GM15510 (cell line): ENCODE results near the gene NLRP6.

Experiments used
- POLR2A ChIP-seq: IDR thresholded peaks from 3 replicates; pipeline ENCODE4 v1.6.1; 2011; ENCODE audit warnings: borderline replicate concordance; ENCODE audit not compliant: insufficient read length; ENCODE audit errors: extremely low read depth

NLRP6 gene

DNA sequence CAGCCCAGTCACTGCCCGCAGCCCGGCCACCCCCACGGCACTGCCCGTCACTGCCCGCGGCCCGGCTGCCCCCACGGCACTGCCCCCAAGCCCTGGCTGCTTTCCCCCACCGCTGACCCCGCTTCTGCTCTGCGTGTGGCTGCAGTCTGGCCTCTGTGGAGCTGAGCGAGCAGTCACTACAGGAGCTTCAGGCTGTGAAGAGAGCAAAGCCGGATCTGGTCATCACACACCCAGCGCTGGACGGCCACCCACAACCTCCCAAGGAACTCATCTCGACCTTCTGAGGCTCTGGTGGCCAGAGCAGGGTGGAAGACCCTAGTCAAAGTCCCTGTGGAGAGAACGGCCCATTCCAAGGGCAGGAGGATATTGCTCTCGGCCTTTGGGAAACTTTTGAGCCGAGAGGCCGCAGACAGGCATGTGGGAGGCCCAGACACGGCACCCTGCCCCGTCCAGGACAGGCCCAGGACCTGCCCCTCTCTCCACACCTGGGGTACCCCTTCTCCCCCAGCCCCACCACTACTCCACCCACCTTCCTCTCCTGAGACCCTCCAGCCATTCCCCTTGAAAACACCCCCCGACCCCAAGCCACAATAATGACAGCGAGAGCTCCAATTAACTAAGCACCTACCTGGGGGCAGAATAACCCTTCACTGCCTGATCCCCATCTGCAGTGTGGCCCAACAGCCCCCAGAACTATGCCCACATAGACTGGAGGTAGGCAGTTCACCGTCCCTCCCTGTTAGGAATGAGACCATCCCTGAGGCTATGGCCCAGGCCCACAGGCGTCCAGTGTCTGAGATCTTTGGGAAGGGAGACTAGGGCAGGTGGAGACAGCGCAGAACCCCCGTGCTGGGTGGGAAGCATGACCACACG is 7.0 kb downstream of the NLRP6 start:
- no peak for TF ChIP-seq POLR2A

DNA sequence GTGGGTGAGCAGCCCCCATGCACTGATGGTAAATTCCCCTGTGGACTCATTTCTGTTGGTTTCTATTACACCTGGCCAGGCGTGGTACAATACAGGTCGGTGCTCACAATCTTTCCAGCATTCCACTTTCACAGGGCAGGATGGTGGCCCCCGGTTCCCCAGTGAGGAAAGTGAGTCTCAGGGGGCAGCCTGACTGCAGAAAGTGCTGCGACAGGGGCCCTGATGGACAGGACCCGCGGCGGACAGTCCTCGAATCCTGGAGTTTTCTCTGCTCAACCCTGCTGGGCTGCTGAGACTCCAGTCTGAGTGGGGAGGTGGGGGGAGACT is 7.7 kb downstream of the NLRP6 start:
- no peak for TF ChIP-seq POLR2A

DNA sequence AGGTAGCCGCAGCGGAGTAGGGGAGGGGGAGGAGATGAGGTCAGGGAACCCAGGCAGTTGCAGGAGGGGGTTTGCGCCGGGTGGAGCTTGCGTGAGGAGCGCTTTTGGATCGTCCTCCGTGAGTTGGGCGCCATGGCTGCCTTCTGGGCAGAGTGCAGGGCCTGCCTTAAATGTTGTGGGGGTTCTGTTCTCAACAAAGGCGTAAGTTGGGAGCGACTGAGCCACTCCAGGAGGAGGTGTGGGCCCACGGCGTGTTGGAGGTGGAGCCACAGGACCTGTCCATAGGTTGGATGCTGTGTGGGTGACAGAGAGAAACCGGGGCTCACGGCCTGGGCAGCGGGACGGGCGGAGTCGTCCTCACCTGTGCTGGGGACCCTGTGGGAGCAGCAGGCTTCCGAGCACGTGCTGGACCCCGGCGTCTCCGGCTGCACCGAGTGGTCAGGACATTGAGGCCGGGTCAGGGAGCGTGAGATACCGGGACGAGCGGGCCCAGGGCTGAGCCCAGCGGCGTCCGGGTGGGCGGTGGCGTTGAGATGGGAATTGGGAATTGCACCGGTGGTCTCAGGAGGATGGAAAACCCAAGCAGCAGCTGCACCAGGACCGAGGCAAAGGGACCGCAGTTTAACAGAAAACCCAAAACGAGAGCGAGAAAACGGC is 9.7 kb downstream of the NLRP6 start:
- no peak for TF ChIP-seq POLR2A

DNA sequence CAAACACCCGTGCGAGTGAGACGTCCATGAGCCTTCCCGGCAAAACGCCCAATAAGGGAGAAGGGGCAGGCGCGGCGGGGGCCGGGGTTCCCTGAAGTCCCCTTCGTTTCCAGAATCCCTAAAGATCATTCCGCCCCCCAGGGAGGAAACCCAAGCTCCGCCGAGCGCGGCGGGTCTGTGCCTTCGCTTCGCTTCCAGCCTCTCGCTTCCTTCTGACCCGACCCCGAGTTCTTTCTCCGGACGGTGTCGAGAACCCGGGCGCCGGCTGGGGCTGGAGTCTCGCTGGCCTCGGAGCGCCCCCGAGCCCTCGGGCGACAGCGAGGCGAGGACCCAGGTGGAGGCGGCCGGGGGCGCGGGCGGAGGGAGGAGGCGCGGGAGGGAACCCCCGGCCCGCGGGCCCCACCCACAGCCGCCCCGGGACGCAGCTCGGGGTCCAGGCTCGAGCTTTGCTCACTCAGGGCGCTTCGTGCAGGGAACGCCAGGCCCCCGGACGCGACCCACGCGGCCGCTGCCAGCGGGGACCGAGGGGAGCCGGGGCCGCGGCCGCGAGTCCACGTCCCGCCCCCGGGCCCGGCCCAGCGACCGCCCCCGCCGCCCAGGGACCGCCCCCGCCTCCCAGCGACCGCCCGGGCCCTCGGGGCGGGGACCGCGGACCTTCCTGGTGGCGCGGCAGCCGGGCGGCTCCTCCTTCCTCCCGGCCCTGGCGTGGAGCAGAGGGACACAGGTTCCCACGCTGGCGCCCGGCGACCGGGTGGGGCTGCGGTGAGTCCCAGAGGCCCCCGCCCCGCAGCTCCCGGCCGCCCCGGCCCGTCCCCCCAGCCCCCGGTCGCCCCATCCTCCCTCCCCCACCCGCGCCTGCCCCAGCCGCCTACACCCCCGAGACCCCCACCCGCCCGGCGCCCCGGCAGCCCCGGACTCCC is 10.5 kb downstream of the NLRP6 start, which contains the start of gene PGGHG:
Gene PGGHG, plus strand, starts transcription at position 649 of the 920 bp plus-strand sequence. CDS start 691 bp downstream, outside the sequence.
- peak; percentile 68 for TF ChIP-seq POLR2A

DNA sequence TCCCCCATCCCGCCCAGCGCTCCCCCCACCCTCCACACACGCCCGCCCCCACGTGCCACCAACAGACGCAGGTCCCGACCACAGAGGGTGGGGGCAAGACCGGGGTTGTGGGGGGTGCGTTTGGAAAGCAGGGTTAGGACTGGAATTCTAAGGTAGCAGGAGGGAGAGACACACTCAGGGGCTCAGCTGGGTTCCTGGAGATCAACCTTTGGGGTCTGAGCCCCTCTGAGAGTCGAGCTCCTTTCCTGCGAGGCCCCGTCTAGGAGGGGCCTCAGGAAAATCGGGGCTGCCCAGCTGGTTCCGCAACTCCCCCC is 11.1 kb downstream of the NLRP6 start:
- no peak for TF ChIP-seq POLR2A

DNA sequence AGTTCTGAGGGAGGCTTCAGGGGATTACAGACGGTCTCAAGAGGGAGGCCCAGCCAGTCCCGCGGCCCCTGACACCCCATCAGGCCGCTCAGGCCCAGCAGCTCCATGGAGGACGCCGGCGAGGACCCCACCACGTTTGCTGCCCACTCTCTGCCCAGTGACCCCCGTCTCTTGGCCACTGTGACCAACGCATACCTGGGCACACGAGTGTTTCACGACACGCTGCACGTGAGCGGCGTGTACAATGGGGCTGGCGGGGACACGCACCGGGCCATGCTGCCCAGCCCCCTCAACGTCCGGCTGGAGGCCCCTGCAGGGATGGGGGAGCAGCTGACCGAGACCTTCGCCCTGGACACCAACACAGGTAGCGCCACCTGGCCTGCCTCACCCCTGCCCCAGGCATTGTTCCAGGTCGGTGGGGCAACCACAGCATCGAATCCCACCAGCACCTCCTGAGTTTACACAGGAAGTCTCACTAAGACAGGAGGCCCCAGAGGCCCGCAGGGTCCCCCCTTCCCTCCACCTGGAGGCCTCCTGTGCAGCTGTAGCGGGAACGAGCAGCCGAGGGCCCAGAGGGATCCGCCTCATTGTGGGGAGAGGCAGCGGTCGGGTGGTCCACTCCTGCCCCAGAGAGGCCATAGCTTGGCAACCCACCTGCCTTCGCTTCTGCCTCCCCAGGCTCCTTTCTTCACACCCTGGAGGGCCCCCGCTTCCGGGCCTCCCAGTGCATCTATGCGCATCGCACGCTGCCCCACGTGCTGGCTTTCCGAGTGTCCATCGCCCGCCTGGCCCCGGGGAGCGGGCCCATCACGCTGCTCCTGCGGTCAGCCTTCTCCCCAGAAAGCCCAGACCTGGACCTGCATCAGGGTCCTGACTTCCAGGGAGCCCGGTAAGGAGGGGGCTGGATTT is 11.8 kb downstream of the NLRP6 start:
- TF ChIP-seq POLR2A: no peak

DNA sequence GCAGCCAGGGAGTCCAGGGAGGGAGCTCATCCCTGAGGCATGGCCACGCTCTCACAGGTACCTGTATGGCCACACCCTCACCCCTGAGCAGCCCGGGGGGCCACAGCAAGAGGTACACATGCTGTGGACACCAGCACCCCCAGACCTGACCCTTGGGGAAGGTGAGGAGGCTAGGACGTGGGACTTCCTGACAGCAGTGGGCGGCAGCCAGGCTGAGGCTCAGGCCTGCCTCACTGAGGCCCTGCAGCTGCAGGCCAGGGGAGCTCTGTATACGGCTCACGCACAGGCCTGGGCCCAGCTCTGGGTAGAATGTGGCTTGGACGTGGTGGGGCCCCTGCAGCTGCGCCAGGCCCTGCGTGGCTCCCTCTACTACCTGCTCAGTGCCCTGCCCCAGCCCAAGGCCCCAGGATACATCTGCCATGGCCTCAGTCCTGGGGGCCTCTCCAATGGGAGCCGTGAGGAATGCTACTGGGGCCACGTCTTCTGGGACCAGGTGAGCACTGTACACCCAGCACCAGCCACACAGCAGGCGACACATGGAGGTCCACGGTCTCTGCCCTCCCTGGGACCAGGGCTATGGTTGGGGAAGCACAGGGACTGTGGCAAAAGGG is 12.5 kb downstream of the NLRP6 start:
- no peak for TF ChIP-seq POLR2A

DNA sequence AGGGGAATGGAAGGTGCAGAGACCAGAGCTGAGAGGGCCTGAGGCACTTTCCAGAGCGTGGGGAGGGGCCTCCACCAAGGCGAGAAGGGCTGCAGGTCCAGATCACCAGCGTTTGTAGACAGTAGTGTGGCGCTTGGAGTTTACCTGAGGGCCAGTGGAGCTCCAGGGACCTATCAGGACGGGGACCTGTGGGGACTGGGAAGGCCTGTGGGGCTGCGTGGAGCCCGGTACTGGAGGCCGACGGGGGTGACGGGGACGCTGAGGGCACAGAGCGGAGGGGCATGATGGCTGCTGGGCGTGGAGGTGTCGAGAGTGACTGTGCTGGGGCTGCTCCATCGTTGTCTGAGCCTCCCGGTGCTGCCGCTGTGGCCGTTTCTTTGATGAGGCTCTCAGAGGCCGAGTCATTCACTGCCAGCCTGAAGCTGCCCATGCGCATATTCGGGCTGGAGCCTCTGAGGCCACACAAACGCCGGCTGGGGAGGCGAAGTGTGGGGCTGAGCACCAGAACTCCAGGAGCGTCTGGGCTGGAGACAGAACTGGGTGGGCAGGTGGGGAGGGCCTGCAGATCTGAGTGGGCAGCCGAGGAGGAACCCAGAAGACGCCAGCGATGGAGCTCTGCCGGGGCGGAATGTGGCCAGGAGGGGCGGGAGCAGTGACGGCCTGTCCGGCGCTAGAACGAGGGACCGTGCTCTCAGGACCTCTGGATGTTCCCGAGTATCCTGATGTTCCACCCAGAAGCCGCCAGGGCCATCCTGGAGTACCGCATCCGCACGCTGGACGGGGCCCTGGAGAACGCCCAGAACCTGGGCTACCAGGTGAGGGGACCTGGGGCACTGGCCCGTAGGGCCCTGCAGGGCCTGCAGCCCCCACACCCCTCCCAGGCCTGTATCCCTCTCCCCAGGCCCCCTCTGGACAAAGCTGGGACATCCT is 13.3 kb downstream of the NLRP6 start:
- TF ChIP-seq POLR2A: no peak

DNA sequence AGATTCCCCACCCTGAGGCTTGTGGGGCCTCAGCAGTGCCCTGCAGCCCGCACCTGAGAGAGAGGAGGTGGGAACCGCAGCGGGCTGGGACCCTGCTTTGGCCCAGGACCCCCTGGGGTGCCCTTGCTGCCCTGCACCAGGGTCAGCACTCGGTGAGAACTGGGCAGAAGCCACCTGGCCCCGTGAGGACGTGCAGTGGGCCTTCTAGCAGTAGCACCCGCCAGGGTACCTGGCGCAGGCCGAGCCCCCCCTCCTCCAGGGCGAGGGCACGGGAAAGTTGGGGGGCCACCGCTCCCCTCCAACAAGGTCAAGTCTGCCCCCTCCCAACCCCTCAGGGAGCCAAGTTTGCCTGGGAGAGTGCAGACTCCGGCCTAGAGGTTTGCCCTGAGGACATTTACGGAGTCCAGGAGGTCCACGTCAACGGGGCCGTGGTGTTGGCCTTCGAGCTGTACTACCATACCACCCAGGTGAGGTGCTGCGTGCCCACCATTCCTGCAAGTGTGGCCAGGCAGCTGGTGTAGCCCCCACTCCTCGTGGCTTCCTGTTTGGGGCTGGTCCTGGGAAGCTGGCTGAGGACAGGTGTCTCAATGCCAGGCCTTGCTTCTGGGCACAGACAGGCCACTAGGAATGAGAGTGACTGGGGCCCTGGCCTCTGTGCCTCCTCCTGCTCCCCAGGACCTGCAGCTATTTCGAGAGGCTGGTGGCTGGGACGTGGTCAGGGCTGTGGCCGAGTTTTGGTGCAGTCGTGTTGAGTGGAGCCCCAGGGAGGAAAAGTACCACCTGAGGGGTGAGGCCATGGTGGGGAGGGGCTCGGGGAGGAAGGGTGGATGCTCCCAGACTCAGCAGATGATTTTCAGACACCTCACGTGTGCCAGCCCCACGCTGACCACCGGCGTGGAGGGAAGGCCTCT is 14.3 kb downstream of the NLRP6 start:
- no peak for TF ChIP-seq POLR2A

DNA sequence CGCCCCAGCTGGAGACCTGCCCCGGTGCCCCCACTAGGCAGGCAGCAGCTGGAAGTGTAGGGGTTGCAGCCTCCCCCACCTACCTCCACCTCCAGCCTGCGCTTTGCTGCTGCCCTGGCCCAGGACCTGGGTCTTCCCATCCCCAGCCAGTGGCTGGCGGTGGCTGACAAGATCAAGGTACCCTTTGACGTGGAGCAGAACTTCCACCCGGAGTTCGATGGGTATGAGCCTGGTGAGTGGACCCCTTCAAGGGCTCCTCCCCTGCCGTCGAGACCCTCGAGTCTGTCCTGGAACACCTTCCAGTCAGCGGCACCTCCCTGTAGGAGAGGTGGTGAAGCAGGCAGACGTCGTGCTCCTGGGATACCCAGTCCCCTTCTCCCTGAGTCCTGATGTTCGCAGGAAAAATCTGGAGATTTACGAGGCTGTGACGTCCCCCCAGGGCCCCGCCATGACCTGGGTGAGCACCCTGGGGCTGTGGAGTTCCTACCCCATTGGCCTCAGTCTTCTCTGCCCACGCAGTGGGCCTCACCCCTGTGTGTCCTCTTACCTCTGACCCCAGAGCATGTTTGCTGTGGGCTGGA is 15.2 kb downstream of the NLRP6 start:
- no peak for TF ChIP-seq POLR2A

DNA sequence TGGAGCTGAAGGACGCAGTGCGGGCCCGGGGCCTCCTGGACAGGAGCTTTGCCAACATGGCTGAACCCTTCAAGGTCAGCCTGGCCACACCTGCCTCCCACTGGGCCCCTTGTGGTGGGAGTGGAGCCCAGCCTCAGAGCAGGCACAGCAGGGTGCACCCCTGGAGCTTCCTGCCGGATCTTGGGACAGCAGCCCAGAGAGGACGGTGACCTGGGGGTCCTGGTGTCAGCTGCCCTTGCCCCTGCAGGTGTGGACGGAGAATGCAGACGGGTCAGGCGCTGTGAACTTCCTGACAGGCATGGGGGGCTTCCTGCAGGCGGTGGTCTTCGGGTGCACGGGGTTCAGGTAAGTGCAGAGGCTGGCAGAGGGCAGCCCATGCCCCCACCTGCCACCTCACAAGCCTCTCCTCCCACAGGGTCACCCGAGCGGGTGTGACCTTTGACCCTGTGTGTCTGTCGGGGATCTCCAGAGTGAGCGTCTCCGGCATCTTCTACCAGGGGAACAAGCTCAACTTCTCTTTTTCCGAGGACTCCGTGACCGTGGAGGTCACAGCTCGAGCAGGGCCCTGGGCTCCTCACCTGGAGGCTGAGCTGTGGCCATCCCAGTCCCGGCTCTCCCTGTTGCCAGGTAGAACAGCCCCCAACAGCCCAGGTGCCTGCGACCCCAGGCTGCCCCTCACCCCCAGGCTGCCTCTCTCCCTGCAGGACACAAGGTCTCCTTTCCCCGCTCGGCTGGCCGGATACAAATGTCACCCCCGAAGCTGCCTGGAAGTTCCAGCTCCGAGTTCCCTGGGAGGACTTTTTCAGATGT is 15.8 kb downstream of the NLRP6 start:
- no peak for TF ChIP-seq POLR2A
